A549 (cell line): Measurements from ENCODE around the gene CACNA1C.

Experiments
- CBX2 ChIP-seq: fragments of 200-600 bp; sonication (generic); IDR thresholded peaks from 2 replicates; pipeline ENCODE4 v1.6.1; 2016; ENCODE audit warnings: low read depth, mild to moderate bottlenecking, borderline replicate concordance
- EP300 ChIP-seq, 2 experiments: fragments of >200 bp; sonication (Bioruptor Twin); formaldehyde crosslinking; IDR thresholded peaks; 2 replicates in 1 of 2; 3 replicates in 1 of 2; pipeline ENCODE4 v1.6.1; 2016 to 2017
- MAZ ChIP-seq: fragments of 150-350 bp; IDR thresholded peaks from 2 replicates; pipeline ENCODE4 v1.6.1; 2014; ENCODE audit warnings: antibody characterized with exemption, low read depth, low read length, borderline replicate concordance
- POLR2A ChIP-seq: IDR thresholded peaks from 2 replicates; pipeline ENCODE4 v1.6.1; 2012; ENCODE audit warnings: mild to moderate bottlenecking, low read length
- RCOR1 ChIP-seq: fragments of 150-350 bp; IDR thresholded peaks from 2 replicates; pipeline ENCODE4 v1.6.1; 2014; ENCODE audit warnings: antibody characterized with exemption, low read length, low read depth
- TF ChIP-seq, protein P1 (sequence below): fragments of >200 bp; sonication (Bioruptor Twin); formaldehyde crosslinking; IDR thresholded peaks from 3 replicates; pipeline ENCODE4 v1.5.1; 2016

DNA sequence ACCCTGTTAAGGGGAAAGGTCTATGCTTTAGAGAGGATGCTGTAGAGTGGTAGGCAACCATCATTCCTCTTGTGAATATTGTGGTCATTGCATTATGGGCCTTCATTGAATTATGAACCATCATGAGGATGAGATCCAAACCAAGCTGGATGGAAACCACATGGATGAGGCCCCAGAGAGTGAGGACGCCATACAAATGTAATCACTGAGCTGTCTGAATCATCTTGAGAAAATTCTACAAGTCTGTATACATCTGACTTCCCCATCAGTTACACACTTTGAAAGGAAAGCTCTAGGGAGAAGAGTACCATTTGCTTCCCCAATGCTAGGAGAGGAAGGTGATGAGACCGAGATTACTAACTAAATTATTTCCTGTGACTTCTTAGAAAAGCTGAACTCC is 172.9 kb downstream of the CACNA1C start:
- TF ChIP-seq POLR2A (no peak), MAZ (no peak), EP300 (IDR thresholded peaks at IDR 0.05) (no peak), RCOR1 (no peak), CBX2 (no peak)
- TF ChIP-seq, protein P1, sequence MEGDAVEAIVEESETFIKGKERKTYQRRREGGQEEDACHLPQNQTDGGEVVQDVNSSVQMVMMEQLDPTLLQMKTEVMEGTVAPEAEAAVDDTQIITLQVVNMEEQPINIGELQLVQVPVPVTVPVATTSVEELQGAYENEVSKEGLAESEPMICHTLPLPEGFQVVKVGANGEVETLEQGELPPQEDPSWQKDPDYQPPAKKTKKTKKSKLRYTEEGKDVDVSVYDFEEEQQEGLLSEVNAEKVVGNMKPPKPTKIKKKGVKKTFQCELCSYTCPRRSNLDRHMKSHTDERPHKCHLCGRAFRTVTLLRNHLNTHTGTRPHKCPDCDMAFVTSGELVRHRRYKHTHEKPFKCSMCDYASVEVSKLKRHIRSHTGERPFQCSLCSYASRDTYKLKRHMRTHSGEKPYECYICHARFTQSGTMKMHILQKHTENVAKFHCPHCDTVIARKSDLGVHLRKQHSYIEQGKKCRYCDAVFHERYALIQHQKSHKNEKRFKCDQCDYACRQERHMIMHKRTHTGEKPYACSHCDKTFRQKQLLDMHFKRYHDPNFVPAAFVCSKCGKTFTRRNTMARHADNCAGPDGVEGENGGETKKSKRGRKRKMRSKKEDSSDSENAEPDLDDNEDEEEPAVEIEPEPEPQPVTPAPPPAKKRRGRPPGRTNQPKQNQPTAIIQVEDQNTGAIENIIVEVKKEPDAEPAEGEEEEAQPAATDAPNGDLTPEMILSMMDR = no peak
